Measurements from ENCODE around the gene DRGX.

DRGX gene

GRCh38 chr10:49381111-49381900, 14.6 kb downstream of the DRGX start:
- DNase-seq (ENCODE audit: low read depth), result no peak

GRCh38 chr10:49379596-49380410, 16.1 kb downstream of the DRGX start:
- no peak for DNase-seq (ENCODE audit: low read depth)

GRCh38 chr10:49377256-49377655, 18.6 kb downstream of the DRGX start:
- DNase-seq (ENCODE audit: low read depth), result no peak

DNA sequence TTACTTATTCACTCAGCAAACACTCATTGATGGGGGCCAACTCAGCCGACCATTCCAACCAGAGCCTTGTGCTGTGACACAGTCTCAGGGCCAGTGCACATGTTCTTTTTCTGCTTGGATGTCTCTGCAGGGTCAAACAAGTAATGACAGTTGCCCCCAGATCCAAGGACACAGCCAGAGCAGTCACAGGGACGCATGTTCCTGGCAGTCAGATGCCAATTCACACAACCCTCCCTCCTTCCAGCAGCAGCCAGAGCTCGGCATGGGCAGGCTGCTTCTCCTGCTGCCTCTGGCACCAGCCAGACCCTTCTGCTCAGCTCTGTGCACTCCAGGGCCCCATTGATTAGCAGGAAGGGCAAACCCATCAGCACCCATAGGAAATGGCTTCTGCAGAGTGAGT, 20.3 kb downstream of the DRGX start:
- no peak for DNase-seq (ENCODE audit: low read depth)

DNA sequence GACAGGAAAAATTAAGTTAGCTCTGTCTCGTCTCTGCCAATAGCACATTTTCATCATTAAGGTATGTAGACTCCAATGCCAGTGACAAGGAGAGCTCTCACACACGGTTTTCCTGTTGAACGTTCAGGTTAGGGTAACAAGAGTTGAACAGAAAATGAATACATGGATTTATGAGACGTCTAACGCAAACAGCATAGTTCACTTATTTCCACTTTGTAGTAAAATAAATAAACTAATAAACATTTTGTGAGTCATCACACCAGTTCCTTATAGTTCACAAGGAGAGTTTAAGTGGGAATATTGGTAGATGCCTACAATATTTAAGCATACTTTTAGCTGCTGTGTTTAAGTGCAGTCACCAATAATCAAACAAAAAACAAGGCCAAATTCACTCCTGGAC, 21.1 kb downstream of the DRGX start:
- DNase-seq (ENCODE audit: low read depth), result no peak

DNA sequence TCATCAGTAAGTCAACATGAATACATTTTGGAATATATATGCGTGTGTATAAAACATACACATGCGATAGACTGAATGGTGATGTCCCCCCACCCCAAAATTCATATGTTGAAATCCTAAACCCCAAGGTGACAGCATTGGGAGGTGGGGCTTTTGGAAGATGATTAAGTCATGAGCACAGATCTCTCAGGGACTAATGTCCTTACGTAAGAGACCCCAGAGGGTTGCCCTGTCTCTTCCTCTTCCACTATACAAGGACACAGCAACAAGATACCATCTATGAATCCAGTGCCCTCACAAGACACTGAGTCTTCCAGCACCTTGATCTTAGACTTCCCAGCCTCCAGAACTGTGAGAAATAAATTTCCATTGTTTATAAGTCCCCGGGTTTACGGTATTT, 22.5 kb downstream of the DRGX start:
- no peak for DNase-seq (ENCODE audit: low read depth)

- DNase-seq (ENCODE audit: low read depth), result no peak
Measured at GRCh38 chr10:49371967-49372366, 23.9 kb downstream of the DRGX start.

DNA sequence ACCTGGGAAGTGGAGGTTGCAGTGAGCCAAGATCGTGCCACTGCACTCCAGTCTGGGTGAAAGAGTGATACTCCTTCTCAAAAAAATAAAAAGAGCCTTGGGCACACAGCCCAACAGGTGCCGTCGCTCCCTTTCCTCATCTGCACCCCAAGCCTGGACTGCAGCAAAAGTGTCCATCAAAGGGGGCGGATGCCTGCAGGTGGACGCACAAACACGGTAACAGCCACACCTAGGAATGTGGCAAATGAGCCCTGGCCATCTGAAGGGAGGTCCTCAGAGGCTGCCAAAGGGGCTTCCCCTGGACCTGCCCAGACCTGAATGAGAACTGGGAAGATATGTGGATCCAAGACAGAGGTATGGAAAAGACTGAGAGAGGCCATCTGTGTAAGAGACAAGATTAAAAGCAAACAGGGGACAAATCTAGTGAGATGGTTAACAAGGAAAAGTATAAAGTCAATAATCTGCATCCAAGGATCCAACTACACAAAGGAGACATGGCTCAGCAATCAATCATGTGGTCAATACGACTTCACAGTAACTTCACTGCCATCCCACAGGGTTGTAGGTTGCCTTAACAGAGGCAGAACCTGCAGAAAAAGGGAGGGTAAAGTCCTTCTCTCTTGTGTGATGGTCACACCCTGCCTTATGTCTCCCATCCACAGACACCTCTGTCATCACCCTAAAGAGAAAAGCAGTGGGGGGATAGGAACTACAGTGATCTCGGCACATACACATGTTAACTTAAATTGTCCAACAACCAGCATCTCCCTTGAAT, 25.4 kb downstream of the DRGX start:
- DNase-seq (ENCODE audit: low read depth), result no peak

DNA sequence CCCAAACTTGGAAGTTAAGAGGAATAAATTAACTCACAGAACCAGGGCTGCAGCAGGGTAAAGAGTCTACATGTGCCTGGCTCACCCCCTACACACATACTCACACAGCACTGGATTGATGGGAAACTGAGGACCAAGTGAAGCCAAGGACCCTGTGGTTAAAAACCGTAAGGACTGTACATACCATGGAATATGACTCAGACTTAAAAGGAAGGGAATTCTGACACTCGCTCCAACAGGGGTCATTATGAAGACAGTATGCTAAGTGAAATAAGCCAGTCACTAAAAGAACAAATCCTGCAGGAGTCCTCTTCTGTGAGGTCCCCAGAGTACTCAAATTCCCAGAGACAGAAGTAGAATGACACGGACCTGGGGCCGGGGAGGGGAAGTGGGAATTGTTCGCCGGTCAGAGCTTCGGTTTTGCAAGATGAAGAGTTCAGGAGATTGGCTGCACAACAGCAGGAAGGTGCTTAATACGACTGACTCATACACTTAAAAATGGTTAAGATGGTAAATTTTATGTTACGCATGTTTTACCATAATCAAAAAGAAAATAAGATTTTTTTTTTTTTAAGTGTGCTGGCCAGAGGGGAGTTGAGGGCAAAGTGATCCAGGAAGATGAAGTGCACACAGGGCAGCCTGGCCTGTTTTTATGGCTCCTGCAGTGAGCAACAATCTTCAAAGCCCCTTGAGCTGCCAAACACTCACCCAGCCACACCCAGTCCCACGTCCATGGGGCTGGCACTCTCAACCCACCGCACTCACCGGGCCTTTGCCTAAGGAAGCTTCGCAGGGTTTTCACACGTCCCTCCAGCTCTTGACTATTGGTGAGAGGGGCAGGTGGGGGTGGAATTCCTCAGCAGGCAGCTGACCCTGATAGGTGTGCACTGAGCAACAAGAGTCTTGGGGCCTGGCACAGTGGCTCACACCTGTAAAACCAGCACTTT, 26.4 kb downstream of the DRGX start:
- no peak for DNase-seq (ENCODE audit: low read depth)

- no peak for DNase-seq (ENCODE audit: low read depth)
Measured at GRCh38 chr10:49368256-49368655, 27.6 kb downstream of the DRGX start.

GRCh38 chr10:49367600-49367999, 28.3 kb downstream of the DRGX start:
- no peak for DNase-seq (ENCODE audit: low read depth)

DNA sequence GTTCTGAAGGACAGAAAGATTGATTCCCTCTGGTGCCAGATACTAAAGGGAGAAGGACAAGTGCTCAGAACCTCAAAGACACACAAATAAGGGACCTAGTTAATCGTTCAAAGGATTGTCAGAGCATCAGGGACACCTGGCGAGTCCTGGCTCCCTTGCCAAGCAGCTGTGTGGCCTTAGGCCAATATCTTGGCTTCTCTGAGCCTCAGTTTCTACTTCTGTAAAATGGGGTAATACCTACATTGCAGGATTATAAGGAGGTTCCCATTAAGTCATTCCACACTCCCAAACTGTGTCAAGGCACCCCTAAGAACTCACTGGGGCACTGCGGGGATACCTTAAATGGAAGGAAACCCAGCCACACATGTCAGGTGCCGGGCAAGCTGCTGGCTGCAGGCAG, 29.4 kb downstream of the DRGX start:
- DNase-seq (ENCODE audit: low read depth), result no peak

GRCh38 chr10:49365675-49366415, 30.0 kb downstream of the DRGX start:
- DNase-seq (ENCODE audit: low read depth), result no peak

DNA sequence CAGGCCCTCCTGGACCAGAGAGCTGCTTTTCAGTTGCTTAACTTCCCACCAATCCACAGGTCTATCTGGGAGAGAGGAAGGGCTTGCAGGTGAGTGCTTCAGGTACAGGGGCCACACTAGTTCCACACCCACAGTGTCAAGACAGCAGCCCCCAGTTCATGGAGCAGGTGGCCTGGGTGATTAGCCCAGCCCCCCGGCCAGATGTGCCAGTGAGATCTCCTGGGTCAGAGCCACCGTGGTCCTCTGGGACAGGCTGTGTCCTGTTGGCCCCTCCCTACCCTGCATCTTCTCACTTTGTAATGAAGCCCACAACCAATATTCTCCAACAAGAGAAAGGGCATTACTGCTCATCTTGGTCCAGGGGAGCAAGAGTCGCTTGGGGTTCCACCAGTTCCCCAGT, 30.6 kb downstream of the DRGX start:
- no peak for DNase-seq (ENCODE audit: low read depth)

DNA sequence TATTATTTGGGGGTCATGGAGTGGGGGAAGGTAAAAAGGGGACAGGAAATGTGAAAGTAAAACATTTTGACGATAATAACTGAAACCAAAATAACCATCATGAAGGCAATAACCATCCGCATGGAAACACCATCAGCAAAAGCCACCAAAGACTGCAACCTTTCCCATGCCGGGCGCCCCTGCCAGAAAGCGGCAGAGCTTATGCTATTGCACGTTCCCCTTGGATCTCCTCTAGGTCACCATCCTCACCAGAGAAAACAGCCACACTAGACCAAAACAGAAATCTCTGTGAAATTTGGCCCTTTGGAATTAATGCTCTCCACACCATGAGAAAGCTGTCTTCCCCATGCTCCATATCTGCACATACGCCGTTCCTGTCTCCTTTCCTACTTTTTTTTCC, 31.1 kb downstream of the DRGX start:
- no peak for DNase-seq (ENCODE audit: low read depth)

DNA sequence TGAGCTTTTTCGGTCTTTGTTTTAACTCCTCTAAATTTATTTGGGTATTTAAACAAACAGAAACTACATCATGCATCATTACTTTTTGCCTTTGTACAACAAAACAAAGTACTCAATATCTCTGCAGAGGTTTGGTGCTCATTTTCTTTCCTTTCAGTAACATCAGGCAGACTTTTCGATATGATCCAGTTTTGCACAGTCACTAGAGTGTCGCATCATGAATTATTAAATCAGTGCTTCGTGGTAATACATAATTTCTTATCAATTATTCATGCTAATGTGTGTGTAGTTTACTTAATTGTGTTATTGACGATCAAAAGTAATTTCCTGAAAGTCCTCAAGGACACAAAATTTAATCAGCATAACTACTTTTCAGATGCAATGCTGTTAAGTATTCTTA, 31.8 kb downstream of the DRGX start:
- DNase-seq (ENCODE audit: low read depth), result no peak

- no peak for DNase-seq (ENCODE audit: low read depth)
Measured at GRCh38 chr10:49363309-49364031, 32.4 kb downstream of the DRGX start.

DNA sequence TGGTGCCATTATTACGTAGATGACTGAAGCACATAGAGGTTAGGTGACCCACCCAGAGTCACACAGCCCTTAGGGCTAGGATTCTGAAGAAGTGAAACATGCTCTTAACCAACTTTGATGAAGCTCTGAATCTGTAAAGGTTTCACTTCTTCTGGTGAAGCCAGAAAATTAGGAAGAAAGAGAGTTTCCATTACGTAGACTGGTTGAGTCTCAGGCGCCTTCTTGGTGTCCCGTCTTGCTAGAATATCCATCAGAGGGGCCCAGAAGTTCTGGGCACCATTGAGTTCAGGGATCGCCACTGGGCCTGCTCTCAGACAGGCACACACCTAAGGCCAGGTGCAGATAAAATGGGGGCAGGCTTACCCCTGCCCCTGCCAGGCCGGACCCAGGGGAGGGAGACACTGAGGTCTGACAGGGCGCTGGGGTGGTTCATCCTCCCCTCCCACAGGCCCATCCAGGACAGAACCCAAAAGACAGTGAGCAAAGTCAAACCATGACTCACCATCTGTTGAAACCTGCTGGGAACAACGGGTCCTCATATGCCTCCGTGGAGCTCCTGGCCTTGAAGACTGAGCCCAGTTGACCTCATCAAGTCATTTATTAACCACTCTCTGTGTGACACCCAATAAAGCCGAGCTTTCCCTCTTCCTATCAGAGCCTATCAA, 33.2 kb downstream of the DRGX start:
- DNase-seq (ENCODE audit: low read depth), result no peak

DNA sequence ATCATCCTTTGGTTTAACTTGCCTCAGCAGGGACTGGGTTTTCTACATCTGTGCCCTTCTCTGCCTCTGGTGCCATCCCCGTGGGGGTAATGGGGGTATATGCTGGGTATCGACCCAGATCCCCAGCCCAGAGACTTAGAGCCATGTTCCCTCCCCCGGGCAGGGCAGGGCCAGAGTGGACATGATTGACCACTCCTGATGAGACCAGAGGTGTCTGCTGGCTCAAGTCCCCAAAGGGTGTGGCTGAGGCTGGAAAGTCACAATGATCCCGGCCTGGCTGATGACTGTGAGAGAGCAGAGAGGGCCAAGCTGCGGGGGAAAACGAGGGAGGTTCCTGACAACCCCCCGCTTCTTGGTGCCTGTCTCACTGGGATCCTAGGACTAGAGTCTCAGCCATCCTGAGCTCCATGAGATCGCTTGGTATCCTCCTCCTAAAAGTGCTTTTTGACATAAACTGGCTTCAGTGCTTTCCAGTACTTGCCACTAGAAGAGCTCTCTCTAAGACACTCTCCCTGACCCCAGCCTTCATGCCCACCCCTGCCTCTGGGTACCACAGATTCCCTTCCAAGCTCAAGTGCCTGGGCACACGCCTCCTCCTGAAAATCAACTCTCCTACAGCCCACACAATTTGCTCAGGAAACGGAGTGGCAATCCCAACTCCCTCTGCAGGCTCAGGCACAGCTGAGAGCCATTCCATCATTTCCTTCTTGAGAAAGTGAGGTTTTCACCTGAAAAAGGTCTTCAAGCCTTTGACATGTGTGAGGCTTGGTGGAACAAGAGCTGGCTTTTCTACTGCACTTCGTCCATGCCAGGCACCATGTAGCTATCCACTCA, 33.9 kb downstream of the DRGX start:
- no peak for DNase-seq (ENCODE audit: low read depth)
